K562 (cell line): ENCODE data around the gene FGGY. TPM values are rescaled to one million over a fixed set of nuclear protein-coding genes. Genes with fewer than 3 reads are reported as not detected.

Experiments used
- ATAC-seq: fragments of 200-7000 bp; cut with Tn5 transposase; 3 replicates; pipeline ENCODE4 v1.9.1; 2020; ENCODE audit warnings: moderate library complexity
- BruUV-seq: library from RNA; stranded (reverse); fragments of 400-500 nt; replicated peaks from 2 replicates; lab custom pipeline; 2021; lab: Mats Ljungman, UMichigan
- CTCF ChIA-PET: fragments of 300-600 bp; formaldehyde crosslinking; extraction: SDS; loops from one replicate; lab custom pipeline; 2021; ENCODE audit warnings: low intra/inter-chr PET ratio; lab: Yijun Ruan, JAX
- POLR2A ChIA-PET: fragments of 300-600, 350-650 bp; sonication (Branson Sonifier 250); formaldehyde crosslinking; extraction: SDS; loops from one replicate; lab custom pipeline; 2021; ENCODE audit warnings: antibody characterized with exemption, inconsistent platforms; lab: Yijun Ruan, JAX
- DNase-seq, 4 experiments: peaks; one replicate each; pipeline versions ENCODE4 v3.0.0 to v3.0.0-alpha.2; 2011 to 2018; ENCODE audit warnings: low spot score in 3 of 4, mixed read lengths in 3 of 4; ENCODE audit errors: extremely low read depth in 1 of 4
- FAIRE-seq: peaks from 2 replicates; lab custom pipeline; 2011; peaks lifted over from hg19 to GRCh38; lab: Jason Lieb, UNC
- H2AFZ ChIP-seq: 2 replicates; pipeline ENCODE4 v1.6.0; 2011; ENCODE audit warnings: low read depth, low read length, control low read depth, inconsistent platforms
- H3K27ac ChIP-seq: fragments of 200-600 bp; 3 replicates; pipeline ENCODE4 v1.8.0; 2011; ENCODE audit warnings: low read depth, mild to moderate bottlenecking, control low read depth, inconsistent platforms, low read length, moderate library complexity, mixed read lengths; ENCODE audit errors: extremely low read depth
- H3K27me3 ChIP-seq, 2 experiments: fragments of 300-600 bp in 1 of 2; 2 replicates in 1 of 2; 3 replicates in 1 of 2; pipeline versions ENCODE4 v1.6.0 to v1.8.0; 2011; ENCODE audit warnings: inconsistent platforms in 2 of 2, low read length in 2 of 2, mild to moderate bottlenecking in 1 of 2, mixed read lengths in 1 of 2, moderate library complexity in 1 of 2; ENCODE audit not compliant: control insufficient read depth in 2 of 2, insufficient read depth in 2 of 2
- H3K36me3 ChIP-seq: fragments of 300-600 bp; 3 replicates; pipeline ENCODE4 v1.8.0; 2011; ENCODE audit warnings: mild to moderate bottlenecking, low read length, inconsistent platforms; ENCODE audit not compliant: control insufficient read depth, insufficient read depth
- H3K4me1 ChIP-seq, 2 experiments: fragments of 200-600 bp in 1 of 2; replicated peaks in 1 of 2; 2 replicates in 1 of 2; 3 replicates in 1 of 2; pipeline versions ENCODE4 v1.5.1 to v1.8.0; 2011; ENCODE audit warnings: inconsistent platforms in 2 of 2, low read length in 2 of 2, mild to moderate bottlenecking in 1 of 2, mixed read lengths in 1 of 2, moderate library complexity in 1 of 2; ENCODE audit not compliant: control insufficient read depth in 2 of 2, insufficient read depth in 2 of 2
- H3K4me2 ChIP-seq: 2 replicates; pipeline ENCODE4 v1.6.1; 2011; ENCODE audit warnings: low read length, control low read depth, inconsistent platforms, mixed read lengths; ENCODE audit not compliant: insufficient read depth
- H3K4me3 ChIP-seq: fragments of 200-600 bp; sonication (generic), shearing (Covaris generic); 2 replicates; pipeline ENCODE4 v1.5.1; 2016; ENCODE audit warnings: control low read depth, inconsistent platforms
- H3K79me2 ChIP-seq: fragments of 200-600 bp; 3 replicates; pipeline ENCODE4 v1.8.0; 2011; ENCODE audit warnings: low read length, inconsistent platforms; ENCODE audit not compliant: control insufficient read depth, insufficient read depth
- H3K9ac ChIP-seq, 2 experiments: 2 replicates each; pipeline versions ENCODE4 v1.6.0 to v1.6.1; 2011; ENCODE audit warnings: low read depth in 2 of 2, low read length in 2 of 2, control low read depth in 1 of 2, inconsistent platforms in 1 of 2, mild to moderate bottlenecking in 1 of 2, mixed read lengths in 1 of 2; ENCODE audit not compliant: insufficient read depth in 1 of 2
- H3K9me1 ChIP-seq: one replicate; pipeline ENCODE4 v1.6.0; 2011; ENCODE audit warnings: inconsistent platforms, mild to moderate bottlenecking, low read length, moderate library complexity; ENCODE audit not compliant: control insufficient read depth, insufficient read depth
- H3K9me3 ChIP-seq: replicated peaks from 2 replicates; pipeline ENCODE4 v1.5.1; 2011; ENCODE audit warnings: low read depth, low read length, inconsistent platforms; ENCODE audit not compliant: control insufficient read depth, insufficient read depth
- H4K20me1 ChIP-seq: replicated peaks from 2 replicates; pipeline ENCODE4 v1.6.1; 2011; ENCODE audit warnings: low read length, inconsistent platforms, mixed read lengths; ENCODE audit not compliant: control insufficient read depth, insufficient read depth
- CBX3 ChIP-seq, 2 experiments: IDR thresholded peaks; 1 replicate in 1 of 2; 2 replicates in 1 of 2; pipeline ENCODE4 v1.6.1; 2012; ENCODE audit warnings: inconsistent platforms in 2 of 2, low read length in 2 of 2, borderline replicate concordance in 1 of 2, control low read depth in 1 of 2
- ETV6 ChIP-seq, 3 experiments: fragments of 150-350 bp in 1 of 3; sonication (generic) in 1 of 3; formaldehyde crosslinking in 1 of 3; IDR thresholded peaks; 2 replicates each; pipeline versions ENCODE4 v1.6.1 to v1.8.0; 2014 to 2022; ENCODE audit warnings: borderline replicate concordance in 2 of 3, low read depth in 2 of 3, antibody characterized with exemption in 1 of 3, low read length in 1 of 3, mild to moderate bottlenecking in 1 of 3, missing genetic modification reagents in 1 of 3
- MGA ChIP-seq: fragments of 450-650 bp; IDR thresholded peaks from 2 replicates; pipeline ENCODE4 v1.6.1; 2016; ENCODE audit warnings: mild to moderate bottlenecking, moderate library complexity
- YY1 ChIP-seq, 3 experiments: IDR thresholded peaks; 2 replicates each; pipeline ENCODE4 v1.6.1; 2011; ENCODE audit warnings: low read length in 2 of 3, mild to moderate bottlenecking in 2 of 3, moderate library complexity in 2 of 3, borderline replicate concordance in 1 of 3, control low read depth in 1 of 3, low read depth in 1 of 3; ENCODE audit not compliant: insufficient read depth in 3 of 3, insufficient replicate concordance in 2 of 3, control insufficient read depth in 1 of 3, insufficient read length in 1 of 3; ENCODE audit errors: extremely low read depth in 1 of 3
- ZBTB11 ChIP-seq, 3 experiments: fragments of 200-800 bp in 1 of 3; fragments of 250-450 bp in 1 of 3; fragments of 450-650 bp in 1 of 3; sonication (Bioruptor Pico) in 1 of 3; sonication (Bioruptor generic) in 1 of 3; formaldehyde crosslinking in 1 of 3; IDR thresholded peaks; 2 replicates each; pipeline versions ENCODE4 v1.6.1 to v1.8.0; 2016 to 2022; ENCODE audit warnings: mild to moderate bottlenecking in 2 of 3, missing genetic modification characterization in 2 of 3, missing compliant biosample characterization in 1 of 3, moderate library complexity in 1 of 3
- ZNF583 ChIP-seq: fragments of 250-450 bp; sonication (Bioruptor Pico); IDR thresholded peaks from 2 replicates; pipeline ENCODE4 v1.4.0; 2020
- WGBS: fragments of 100-300 bp; shearing (Covaris generic); methylation state at CpG from one replicate; pipeline ENCODE4 v1.1.6; 2016; ENCODE audit warnings: low coverage, mixed read lengths; ENCODE audit not compliant: insufficient coverage; ENCODE audit errors: missing lambda C conversion rate; 5-methylcytosine and 5-hydroxymethylcytosine counted together
- in situ Hi-C: fragments of 300-500 bp; cut with MboI; formaldehyde crosslinking; loops from 4 replicates; pipeline ENCODE4 v1.15.0; 2018; ENCODE audit warnings: inconsistent platforms, mixed read lengths
- intact Hi-C: fragments of 100-400 bp; cut with micrococcal nuclease; formaldehyde crosslinking; loops from 2 replicates; pipeline ENCODE4 v1.14.2; 2022
- polyA plus RNA-seq, 8 experiments: library from polyadenylated mRNA; depleted of rRNA in 4 of 8; stranded (reverse) in 5 of 8; unstranded in 3 of 8; fragments of >200 nt; fragmentation: Nextera tagmentation in 2 of 8; fragmentation: Illumina TruSeq in 1 of 8; extraction: Ambion mirVana in 2 of 8; extraction: Trizol in 1 of 8; gene quantifications; 2 replicates each; pipeline versions ENCODE4 v1.2.1 to v1.2.3, GENCODE V29; 2011 to 2014; ENCODE audit warnings: inconsistent platforms in 1 of 8, missing spikeins in 1 of 8
- total RNA-seq, 7 experiments: library from RNA; depleted of rRNA in 6 of 7; stranded (reverse); fragments of >200 nt in 6 of 7; fragmentation: Illumina TruSeq in 2 of 7; extraction: Trizol in 2 of 7; gene quantifications; 2 replicates each; pipeline versions ENCODE4 v1.2.1 to v1.2.3, GENCODE V29; 2011 to 2021; ENCODE audit warnings: low replicate concordance in 1 of 7

FGGY gene
- total and polyA plus RNA-seq, 9 of the 15 experiments (the other 6 are each of a cell fraction or from before 2014, with no cell fraction given): 9.7 to 19.2 (median 12.6) TPM

DNA sequence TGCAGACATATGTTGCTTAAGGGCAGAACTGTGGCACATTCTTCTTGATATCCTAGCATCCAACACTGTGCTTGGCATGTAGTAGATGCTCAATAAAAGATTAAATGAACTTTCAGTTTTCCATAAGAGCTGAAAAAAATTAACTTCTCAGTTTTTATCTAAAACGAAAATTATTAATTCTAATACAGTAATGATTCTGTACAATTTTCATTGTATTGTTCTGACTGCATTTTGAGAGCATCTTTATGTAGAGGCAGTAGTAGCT, 46.6 kb downstream of the FGGY start:
- no peaks in the 10 kb centered on the region for H3K9me1 ChIP-seq
- WGBS: 5% methylated on average over 1 of the region's 1 CpG
- H3K4me2 ChIP-seq: no peak overlapping the region
- no peak overlapping the region for H2AFZ ChIP-seq
- ATAC-seq: no peak
- no peaks in the 10 kb centered on the region for H3K4me1 ChIP-seq
- no peak for DNase-seq
- H3K4me3 ChIP-seq: no peak overlapping the region
- in situ Hi-C loops: no loop called here
- FAIRE-seq: no peak
- H3K79me2 ChIP-seq: no peaks in the 10 kb centered on the region
- BruUV-seq: no TSS peak
- ChIA-PET CTCF (no interaction called here), POLR2A (no interaction called here)
- H3K9me3 ChIP-seq: no peaks in the 10 kb centered on the region
- no peaks in the 10 kb centered on the region for H3K36me3 ChIP-seq
- no peaks in the 10 kb centered on the region for H4K20me1 ChIP-seq
- intact Hi-C loops: no loop called here
- H3K27me3 ChIP-seq: no peaks in the 10 kb centered on the region
- no peak overlapping the region for H3K9ac ChIP-seq
- H3K27ac ChIP-seq: no peak overlapping the region
- no peak for TF ChIP-seq ZBTB11 (CRISPR knock-in tag; IDR thresholded peaks at IDR 0.05)
- TF ChIP-seq CBX3 (IDR thresholded peaks at IDR 0.05; ENCODE audit: borderline replicate concordance in 1 of 2, low read length in 2 of 2): no peak
- no peak for TF ChIP-seq ZNF583 (CRISPR knock-in tag)
- no peak for TF ChIP-seq ETV6 (IDR thresholded peaks at IDR 0.05; ENCODE audit: borderline replicate concordance in 1 of 2, low read depth in 2 of 2, low read length in 1 of 2)
- no peak for TF ChIP-seq ETV6 (CRISPR knock-in tag; IDR thresholded peaks at IDR 0.05; ENCODE audit: borderline replicate concordance)
- no peak for TF ChIP-seq YY1 (IDR thresholded peaks at IDR 0.05; ENCODE audit: borderline replicate concordance in 1 of 3, control insufficient read depth in 1 of 3, extremely low read depth in 1 of 3, insufficient read depth in 3 of 3, insufficient read length in 1 of 3, insufficient replicate concordance in 2 of 3, low read depth in 1 of 3, low read length in 2 of 3)
- no peak for TF ChIP-seq MGA
